ENCODE data around the gene PDP2.

- TF ChIP-seq CTCF (IDR thresholded peaks at IDR 0.05) (no peak), POLR2AphosphoS5 (IDR thresholded peaks at IDR 0.05) (no peak), EP300 (IDR thresholded peaks at IDR 0.05; ENCODE audit: low read depth) (no peak), POLR2A (IDR thresholded peaks at IDR 0.05) (no peak)
Measured at GRCh38 chr16:66847533-66848067, 32.7 kb upstream of the PDP2 start.

All from transverse colon (tissue), 4 donors.